Activated naive CD8-positive, alpha-beta T cell treated with anti-CD3 and anti-CD28 coated beads, Interleukin-2, amount 10 ng/mL, durations not matched to agents 7 days and 5 days (primary cell): Measurements from ENCODE around the gene CYP26B1. TPM values are rescaled to one million over a fixed set of nuclear protein-coding genes. Genes with fewer than 3 reads are reported as not detected.
A peak's percentile ranks its signal among the peaks of the same experiment; 100 is the strongest.

Experiments used
- ATAC-seq: fragments of 150-1000 bp; cut with Tn5 transposase; one replicate; pipeline ENCODE4 v1.10.0; 2021; ENCODE audit warnings: low read depth, moderate library complexity
- POLR2A ChIA-PET: fragments of 350-600 bp; sonication (Branson Sonifier 250); formaldehyde crosslinking; loops from one replicate; lab custom pipeline; 2021; ENCODE audit warnings: antibody characterized with exemption; lab: Charles Lee
- DNase-seq: peaks from one replicate; pipeline ENCODE4 v3.0.0; 2021
- H3K27ac Mint-ChIP-seq: one replicate; pipeline ENCODE4 v1.8.0; 2022; ENCODE audit warnings: mild to moderate bottlenecking, mixed read lengths
- H3K27me3 Mint-ChIP-seq: one replicate; pipeline ENCODE4 v1.8.0; 2022; ENCODE audit warnings: mild to moderate bottlenecking, moderate library complexity, mixed read lengths
- H3K36me3 Mint-ChIP-seq: one replicate; pipeline ENCODE4 v1.8.0; 2021; ENCODE audit warnings: mild to moderate bottlenecking, mixed read lengths
- H3K4me1 Mint-ChIP-seq: one replicate; pipeline ENCODE4 v1.8.0; 2021; ENCODE audit warnings: mixed read lengths
- H3K4me3 Mint-ChIP-seq: one replicate; pipeline ENCODE4 v1.8.0; 2022; ENCODE audit warnings: mild to moderate bottlenecking, moderate library complexity, mixed read lengths
- H3K9me3 Mint-ChIP-seq: one replicate; pipeline ENCODE4 v1.8.0; 2021; ENCODE audit warnings: mixed read lengths
- total RNA-seq, 2 experiments: library from RNA; stranded (reverse); gene quantifications; one replicate each; pipeline ENCODE4 v1.2.3, GENCODE V29; 2021

The CYP26B1 gene
- total RNA-seq, 2 experiments from 2014 or later, result not detected

DNA sequence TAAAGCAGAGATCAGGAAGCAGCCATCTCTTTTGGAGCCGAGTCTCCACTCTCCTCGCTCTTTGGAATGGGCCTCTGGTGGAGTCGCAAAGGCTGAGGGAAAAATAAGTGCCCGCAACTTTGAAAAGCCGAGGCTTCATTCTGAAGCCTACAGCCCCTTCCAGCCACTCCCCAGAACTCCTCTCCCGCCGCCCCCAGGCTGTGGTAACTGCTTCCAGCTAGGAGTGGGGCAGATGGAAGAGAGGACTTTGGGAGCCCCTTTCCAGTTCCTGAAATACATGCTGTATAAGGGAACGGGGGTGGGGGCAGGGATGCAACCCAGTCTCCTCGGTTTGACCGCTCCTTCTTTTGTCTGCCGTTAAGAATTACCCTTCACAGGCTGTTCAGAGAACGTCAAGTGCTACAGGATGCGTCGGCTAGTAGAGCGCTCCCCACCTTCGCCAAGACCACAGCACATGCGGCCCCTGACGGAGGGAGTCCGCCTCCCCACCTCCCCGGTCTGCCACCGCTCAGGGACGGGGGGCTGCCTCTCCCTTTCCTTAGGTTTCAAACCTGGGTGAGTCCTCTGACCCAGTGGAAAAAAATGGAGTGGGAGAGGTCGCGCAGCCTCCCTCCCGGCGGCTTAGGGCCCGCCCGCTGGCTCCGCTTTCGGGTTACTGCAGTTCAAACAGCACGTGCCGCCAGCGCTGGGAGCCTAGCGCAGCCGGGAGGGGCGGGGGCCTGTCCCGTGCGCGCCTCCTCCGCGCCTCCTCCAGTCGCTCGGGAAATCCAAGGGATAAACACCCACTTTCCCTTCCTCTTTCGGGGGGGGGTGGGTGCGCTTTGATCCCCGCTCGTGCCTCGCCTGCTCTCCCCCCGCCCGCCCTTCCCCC is 4.9 kb downstream of the CYP26B1 start:
- Mint-ChIP-seq H3K36me3 (peaks cover 4% of the 10 kb centered on the region), H3K27me3 (peaks cover 42% of the 10 kb centered on the region), H3K27ac (no peak overlapping the region), H3K4me3 (no peak overlapping the region), H3K4me1 (peaks cover 8% of the 10 kb centered on the region), H3K9me3 (peaks cover 1% of the 10 kb centered on the region)
- POLR2A ChIA-PET, result no interaction called here
- no peak for ATAC-seq
- DNase-seq, result no peak

DNA sequence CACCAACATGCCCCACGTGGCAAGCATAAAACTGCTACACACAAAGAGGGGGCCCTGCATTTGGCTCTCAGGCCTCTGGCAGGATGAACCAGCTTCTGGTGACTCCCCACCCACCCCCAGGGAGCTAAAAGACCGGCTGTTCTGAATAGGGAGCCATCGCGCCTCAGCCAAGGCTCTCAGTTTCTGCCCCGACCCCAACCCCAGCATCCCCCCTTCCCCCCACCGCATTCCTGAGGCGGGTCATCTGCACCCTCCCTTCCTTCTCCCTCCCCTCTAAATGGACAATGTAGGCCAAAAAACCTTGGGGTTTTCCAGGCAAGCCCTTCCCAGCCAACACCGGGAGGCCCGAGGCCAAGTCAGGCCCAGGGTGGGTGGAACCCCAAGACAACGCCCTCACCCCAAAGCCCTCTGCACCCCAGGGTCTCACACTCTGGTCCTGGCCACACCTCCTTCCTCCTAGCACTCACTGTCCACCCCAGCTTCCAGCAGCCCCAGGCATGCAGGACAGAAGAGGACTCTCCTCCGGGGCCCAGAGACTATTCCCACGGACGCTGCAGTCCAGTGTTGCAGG is 5.7 kb downstream of the CYP26B1 start:
- Mint-ChIP-seq H3K9me3 (peaks cover 1% of the 10 kb centered on the region), H3K4me3 (no peak overlapping the region), H3K4me1 (peaks cover 10% of the 10 kb centered on the region), H3K27ac (no peak overlapping the region), H3K36me3 (peaks cover 4% of the 10 kb centered on the region), H3K27me3 (peaks cover 40% of the 10 kb centered on the region)
- DNase-seq (no peak), ATAC-seq (no peak)
- POLR2A ChIA-PET, result no interaction called here

DNA sequence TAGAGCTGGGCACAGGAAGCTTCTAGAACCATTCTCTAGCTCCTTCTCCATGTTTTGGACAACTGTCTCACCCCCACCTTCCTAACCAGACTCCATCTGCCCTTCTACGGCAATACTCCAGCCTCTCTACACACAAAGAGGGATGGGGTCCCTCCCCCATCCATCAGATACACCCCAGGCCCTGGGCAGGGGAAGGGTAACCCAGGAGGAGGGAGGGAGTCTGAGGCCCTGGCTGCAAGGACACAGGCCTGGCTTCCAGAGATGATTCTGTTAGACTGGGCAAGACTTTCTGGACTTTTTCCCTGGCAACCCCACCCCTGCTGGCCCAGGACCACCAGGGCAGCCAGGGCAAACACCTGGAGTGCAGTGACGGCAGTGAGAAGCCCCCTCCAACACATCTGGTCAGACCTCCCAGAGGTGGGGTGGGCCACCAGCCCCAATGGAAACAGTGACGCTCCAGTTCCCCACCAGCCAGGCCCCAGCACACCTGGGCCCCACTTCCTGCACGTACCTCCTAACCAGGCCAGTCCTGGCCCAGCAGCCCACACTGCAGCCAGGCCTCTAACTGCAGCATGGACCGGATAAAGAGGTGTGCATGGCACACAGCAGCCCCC is 6.5 kb downstream of the CYP26B1 start:
- peaks cover 32% of the 10 kb centered on the region for H3K27me3 Mint-ChIP-seq
- ATAC-seq (no peak), DNase-seq (no peak)
- POLR2A ChIA-PET, result no interaction called here
- H3K36me3 Mint-ChIP-seq, result no peaks in the 10 kb centered on the region
- H3K9me3 Mint-ChIP-seq, result no peaks in the 10 kb centered on the region
- H3K4me1 Mint-ChIP-seq, result peaks cover 5% of the 10 kb centered on the region
- no peak overlapping the region for H3K4me3 Mint-ChIP-seq
- H3K27ac Mint-ChIP-seq, result no peak overlapping the region

DNA sequence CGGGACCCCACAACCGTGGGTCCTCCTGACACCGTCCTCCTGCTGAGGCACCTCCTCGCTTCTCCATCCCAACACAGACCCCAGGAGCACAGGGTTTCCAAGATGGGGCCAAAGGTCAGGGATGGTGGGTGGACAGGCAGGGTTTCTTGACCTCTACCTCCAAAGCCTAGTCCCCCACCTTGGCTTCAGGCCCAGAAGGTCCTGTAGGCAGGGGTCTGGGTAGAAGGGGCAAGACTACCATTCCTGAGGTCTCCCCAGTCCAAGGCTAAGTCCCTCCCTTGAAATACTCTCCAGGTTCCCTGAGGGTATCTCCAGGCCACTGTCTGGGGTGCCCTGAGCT is 7.1 kb downstream of the CYP26B1 start:
- no peak for DNase-seq
- H3K9me3 Mint-ChIP-seq, result no peaks in the 10 kb centered on the region

DNA sequence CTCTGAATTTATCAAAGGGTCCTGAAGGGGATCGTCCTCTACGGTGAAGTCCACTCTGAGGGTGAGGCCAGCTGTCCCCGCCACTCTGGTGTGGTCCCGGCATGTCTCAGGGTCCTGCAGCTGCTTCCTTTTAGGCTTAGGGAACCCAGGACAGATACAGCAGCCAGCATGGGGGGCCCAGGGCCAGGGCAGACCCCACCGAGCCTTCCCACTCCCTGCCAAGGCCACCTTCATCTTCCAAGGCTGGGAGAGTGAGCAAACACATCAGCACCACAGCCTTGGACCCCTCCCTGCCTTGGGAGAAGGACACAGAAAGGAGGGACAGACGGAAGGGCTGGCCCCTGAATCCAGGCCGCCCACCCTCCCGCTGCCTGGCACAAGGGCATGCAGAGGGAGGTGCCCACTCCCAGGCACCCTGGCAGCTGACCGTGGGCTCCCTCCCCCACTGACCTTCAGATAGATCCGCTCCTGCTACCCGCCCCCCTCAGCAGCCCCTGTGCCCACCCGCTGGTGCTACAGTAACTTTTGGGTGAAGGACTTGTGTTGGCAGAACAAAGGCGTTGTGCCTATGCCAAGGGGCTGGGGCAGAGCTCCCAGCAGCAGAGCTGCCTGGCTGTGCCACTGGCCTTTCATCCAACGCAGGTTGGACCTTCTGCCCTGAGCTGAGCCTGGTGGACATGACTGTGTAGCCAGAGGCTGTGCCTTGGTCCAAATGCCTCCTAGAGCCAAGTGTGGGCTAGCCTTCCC is 7.6 kb downstream of the CYP26B1 start:
- no peak overlapping the region for H3K4me3 Mint-ChIP-seq
- H3K36me3 Mint-ChIP-seq, result no peaks in the 10 kb centered on the region
- ATAC-seq (no peak), DNase-seq (no peak)
- POLR2A ChIA-PET, result no interaction called here
- no peaks in the 10 kb centered on the region for H3K9me3 Mint-ChIP-seq
- H3K27me3 Mint-ChIP-seq, result peaks cover 23% of the 10 kb centered on the region
- H3K4me1 Mint-ChIP-seq, result peaks cover 2% of the 10 kb centered on the region
- no peak overlapping the region for H3K27ac Mint-ChIP-seq

More for the DNA sequence above, 7.1 kb downstream of the CYP26B1 start:
- ATAC-seq, result no peak
- H3K4me1 Mint-ChIP-seq, result peaks cover 4% of the 10 kb centered on the region
- no peak overlapping the region for H3K27ac Mint-ChIP-seq
- POLR2A ChIA-PET, result no interaction called here
- no peaks in the 10 kb centered on the region for H3K36me3 Mint-ChIP-seq
- no peak overlapping the region for H3K4me3 Mint-ChIP-seq
- peaks cover 26% of the 10 kb centered on the region for H3K27me3 Mint-ChIP-seq

DNA sequence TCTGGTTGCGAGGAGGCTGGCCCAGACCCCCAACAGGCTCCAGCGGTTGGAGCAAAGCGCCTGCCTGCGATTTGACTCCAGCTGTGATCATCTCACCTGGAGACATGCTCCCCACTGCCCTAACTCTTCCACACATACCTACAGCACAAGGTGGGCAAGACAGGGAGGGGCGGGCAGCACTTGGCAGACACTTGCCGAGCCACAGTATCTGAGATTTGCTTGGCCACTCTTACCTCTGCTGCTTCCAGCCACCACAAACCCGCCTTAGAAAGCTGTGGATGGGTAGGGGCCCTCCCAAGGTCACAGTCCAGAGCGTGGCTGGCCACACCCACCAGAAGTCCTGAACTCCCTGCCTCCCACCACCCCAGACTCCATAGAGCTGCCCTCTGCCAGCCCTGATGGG is 8.2 kb downstream of the CYP26B1 start:
- Mint-ChIP-seq H3K27ac (no peak overlapping the region), H3K36me3 (no peaks in the 10 kb centered on the region), H3K9me3 (no peaks in the 10 kb centered on the region), H3K4me3 (no peak overlapping the region), H3K4me1 (peaks cover 2% of the 10 kb centered on the region), H3K27me3 (peaks cover 21% of the 10 kb centered on the region)
- DNase-seq, result no peak
- POLR2A ChIA-PET, result no interaction called here
- ATAC-seq, result no peak

DNA sequence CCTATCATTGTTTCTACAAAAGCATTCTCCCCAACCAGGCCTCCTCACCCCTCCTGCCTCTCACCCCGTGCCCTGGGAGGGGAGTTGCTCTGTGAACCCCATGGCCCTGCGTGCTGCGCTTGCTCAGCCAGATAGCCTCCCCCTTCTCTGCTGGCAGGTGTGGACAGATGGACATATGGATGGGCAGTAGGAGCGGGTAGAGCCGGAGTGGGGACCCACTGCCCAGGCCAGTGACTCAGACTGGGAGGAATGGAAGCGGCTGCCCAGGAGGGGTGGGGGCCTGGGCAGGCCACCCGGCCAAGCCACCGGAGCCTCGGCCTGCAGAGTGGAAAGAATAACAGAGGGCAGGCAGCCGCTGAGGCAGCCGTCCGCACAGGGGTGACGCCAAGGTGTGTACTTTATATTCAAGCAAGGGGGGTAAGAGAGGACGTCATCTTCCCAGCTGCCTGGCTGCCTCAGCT is 8.7 kb downstream of the CYP26B1 start:
- ATAC-seq (no peak), DNase-seq (no peak)
- Mint-ChIP-seq H3K4me3 (no peak overlapping the region), H3K27ac (no peak overlapping the region), H3K9me3 (no peaks in the 10 kb centered on the region), H3K36me3 (no peaks in the 10 kb centered on the region), H3K27me3 (peaks cover 17% of the 10 kb centered on the region), H3K4me1 (peaks cover 2% of the 10 kb centered on the region)
- POLR2A ChIA-PET, result no interaction called here

DNA sequence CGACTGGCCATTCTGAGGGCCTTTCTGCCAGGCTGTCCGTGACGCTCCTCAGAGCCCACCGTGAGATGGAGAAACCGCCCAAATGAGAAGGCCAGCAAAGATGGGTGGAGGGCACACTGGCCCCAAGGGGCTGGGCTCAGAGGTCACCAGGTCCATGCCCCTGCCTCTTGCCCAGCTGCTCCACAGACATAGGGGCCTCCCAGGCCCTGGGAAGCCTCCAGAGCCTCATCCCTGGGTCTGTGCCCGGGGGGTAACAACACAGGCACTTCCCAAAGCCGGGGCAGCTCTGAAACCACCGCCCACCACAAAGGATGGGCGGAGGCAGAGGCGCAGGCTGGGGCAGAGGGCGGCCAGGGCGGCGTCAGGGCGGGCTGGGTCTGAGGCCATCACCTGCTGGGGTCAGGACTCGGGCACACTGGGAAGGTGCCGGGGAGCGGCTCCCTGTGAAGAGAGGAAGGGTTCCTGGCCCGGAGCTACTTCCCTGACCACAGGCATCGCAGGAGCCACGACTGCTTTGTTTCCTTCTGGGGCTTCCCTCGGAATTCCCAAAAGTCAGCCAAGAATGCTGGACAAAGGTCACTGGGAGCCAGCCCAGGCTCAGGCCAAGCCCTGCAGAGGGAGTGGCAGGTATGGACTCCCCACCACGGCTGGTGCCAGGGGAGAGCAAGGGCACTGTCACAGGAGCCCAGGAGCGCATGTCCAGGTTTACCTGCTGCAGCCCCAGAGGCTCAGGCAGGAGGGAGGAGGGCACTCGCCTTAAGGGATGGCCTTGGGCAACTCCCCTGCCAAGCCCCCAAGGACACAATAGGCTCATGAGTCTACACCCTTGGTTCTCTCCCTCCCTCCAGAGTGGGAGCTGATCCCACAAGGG is 9.4 kb downstream of the CYP26B1 start:
- POLR2A ChIA-PET, result no interaction called here
- Mint-ChIP-seq H3K27ac (no peak overlapping the region), H3K36me3 (no peaks in the 10 kb centered on the region), H3K9me3 (no peaks in the 10 kb centered on the region), H3K27me3 (peaks cover 10% of the 10 kb centered on the region), H3K4me1 (peaks cover 2% of the 10 kb centered on the region), H3K4me3 (no peak overlapping the region)
- DNase-seq (no peak), ATAC-seq (no peak)

DNA sequence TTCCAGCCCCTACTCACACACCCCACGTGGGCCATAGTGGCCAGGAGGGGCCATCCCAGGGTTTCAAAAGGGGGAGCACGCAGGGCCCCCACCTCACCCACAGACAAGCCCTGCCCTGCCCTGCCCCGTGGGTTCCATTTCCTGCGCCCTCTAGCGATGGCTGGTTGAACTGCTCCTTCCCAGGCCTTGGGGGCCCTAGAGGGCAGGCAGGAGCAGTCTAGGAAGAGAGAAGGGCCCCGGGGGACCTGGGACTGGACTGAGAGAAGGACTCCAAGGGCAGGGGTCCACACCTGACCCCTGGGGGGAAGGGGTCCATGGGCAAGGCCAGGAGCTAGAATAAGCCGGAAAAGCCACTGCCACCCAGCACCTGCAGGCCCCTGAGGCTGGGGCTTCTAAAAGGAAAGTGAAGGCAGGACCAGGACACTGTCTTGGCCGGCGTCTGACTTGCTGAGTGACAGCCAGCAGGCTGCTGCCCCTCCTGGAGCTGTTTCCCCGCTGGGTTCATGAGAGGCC is 10.1 kb downstream of the CYP26B1 start:
- POLR2A ChIA-PET, result no interaction called here
- Mint-ChIP-seq H3K36me3 (no peaks in the 10 kb centered on the region), H3K4me3 (no peak overlapping the region), H3K4me1 (peaks cover 2% of the 10 kb centered on the region), H3K9me3 (no peaks in the 10 kb centered on the region), H3K27ac (no peak overlapping the region), H3K27me3 (peaks cover 7% of the 10 kb centered on the region)
- peak; percentile 78 for DNase-seq
- peak; percentile 81 for ATAC-seq

DNA sequence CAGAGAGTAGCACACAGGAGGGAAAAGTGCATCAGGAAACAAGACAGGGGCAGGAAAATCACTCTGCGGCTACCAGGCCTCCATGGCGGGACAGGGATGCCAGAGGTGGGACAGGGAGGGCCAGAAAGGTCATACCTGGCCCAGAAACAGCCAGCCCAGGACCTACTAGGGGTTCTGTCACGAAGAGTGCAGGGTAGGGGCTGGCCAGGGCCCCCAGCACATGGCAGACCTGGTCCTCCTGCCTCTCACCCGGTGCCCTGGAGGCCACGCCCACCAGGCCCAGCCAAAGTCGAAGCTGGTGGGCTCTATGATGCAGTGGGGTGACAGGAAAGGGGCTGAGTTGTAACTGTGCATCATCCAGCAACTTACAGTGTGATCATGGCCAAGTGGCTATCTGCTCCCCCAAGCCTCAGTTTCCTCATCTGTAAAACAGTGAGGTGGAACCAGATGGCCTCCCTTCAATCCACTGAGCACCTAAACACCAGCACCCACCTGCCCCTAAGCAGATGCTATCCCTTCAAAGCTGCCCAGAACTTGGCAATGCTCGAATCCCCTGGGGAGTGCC is 10.6 kb downstream of the CYP26B1 start:
- Mint-ChIP-seq H3K9me3 (no peaks in the 10 kb centered on the region), H3K27me3 (peaks cover 1% of the 10 kb centered on the region), H3K4me3 (no peak overlapping the region), H3K27ac (no peak overlapping the region), H3K36me3 (no peaks in the 10 kb centered on the region), H3K4me1 (peaks cover 2% of the 10 kb centered on the region)
- DNase-seq (no peak), ATAC-seq (no peak)
- POLR2A ChIA-PET, result no interaction called here

DNA sequence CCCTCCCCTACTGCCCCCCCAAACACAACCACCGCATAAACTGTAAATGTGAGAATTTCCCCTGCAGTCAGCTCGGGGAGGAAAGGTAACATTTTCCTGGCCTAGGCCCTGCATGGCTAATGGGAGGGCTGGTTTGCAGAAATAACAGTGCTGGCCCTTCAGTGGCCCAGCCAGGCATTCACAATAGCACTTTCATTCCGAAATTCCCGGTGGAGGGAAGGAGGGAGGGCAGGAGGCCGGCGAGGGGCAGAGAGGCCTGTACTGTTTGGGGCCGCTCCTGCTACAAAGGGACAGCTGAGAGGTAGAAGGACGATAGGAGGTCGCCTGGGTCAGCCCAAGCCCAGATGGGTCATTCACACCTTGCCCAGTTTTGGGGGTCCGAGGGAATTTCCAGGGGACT is 11.3 kb downstream of the CYP26B1 start:
- H3K27ac Mint-ChIP-seq, result no peak overlapping the region
- no peaks in the 10 kb centered on the region for H3K27me3 Mint-ChIP-seq
- ATAC-seq, result no peak
- H3K4me3 Mint-ChIP-seq, result no peak overlapping the region
- no peaks in the 10 kb centered on the region for H3K36me3 Mint-ChIP-seq
- peaks cover 2% of the 10 kb centered on the region for H3K4me1 Mint-ChIP-seq
- no peak for DNase-seq
- no peaks in the 10 kb centered on the region for H3K9me3 Mint-ChIP-seq
- POLR2A ChIA-PET, result no interaction called here

DNA sequence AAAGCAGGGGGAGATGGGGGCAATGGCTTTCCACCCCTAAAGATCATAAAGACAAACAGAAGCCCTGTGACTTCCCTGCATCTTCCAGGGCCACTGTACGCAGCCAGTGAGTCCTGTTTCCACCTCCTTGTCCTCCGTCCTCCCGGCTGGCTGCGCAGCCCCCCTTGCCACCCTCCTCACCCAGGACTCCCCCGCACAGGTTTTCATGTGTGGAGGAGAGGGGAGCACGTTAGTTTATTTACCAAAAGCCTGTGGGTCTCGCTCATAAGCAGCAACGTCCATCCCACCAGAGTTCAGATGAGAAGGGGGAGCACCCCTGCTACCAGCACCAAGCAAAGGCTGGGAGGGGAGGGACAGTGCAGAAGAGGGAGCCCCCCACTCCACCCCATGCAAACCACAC is 11.7 kb downstream of the CYP26B1 start:
- H3K36me3 Mint-ChIP-seq, result no peaks in the 10 kb centered on the region
- no peak overlapping the region for H3K4me3 Mint-ChIP-seq
- DNase-seq (no peak), ATAC-seq (no peak)
- POLR2A ChIA-PET, result interaction anchor here (0.5 kb wide), 1 partner anchor 1100 kb away, joined by 3 read pairs; no protein-coding TSS in a partner anchor
- H3K4me1 Mint-ChIP-seq, result peaks cover 2% of the 10 kb centered on the region
- no peaks in the 10 kb centered on the region for H3K27me3 Mint-ChIP-seq
- H3K9me3 Mint-ChIP-seq, result no peaks in the 10 kb centered on the region
- H3K27ac Mint-ChIP-seq, result no peak overlapping the region
